GM12872 (cell line): ENCODE results near the gene SLC41A3.

Source experiments
- TF ChIP-seq, protein P1 (sequence below): IDR thresholded peaks from 3 replicates; pipeline ENCODE4 v1.5.1; 2011; ENCODE audit warnings: low read depth, mild to moderate bottlenecking, low read length, moderate library complexity; ENCODE audit not compliant: insufficient read depth

The SLC41A3 gene

DNA sequence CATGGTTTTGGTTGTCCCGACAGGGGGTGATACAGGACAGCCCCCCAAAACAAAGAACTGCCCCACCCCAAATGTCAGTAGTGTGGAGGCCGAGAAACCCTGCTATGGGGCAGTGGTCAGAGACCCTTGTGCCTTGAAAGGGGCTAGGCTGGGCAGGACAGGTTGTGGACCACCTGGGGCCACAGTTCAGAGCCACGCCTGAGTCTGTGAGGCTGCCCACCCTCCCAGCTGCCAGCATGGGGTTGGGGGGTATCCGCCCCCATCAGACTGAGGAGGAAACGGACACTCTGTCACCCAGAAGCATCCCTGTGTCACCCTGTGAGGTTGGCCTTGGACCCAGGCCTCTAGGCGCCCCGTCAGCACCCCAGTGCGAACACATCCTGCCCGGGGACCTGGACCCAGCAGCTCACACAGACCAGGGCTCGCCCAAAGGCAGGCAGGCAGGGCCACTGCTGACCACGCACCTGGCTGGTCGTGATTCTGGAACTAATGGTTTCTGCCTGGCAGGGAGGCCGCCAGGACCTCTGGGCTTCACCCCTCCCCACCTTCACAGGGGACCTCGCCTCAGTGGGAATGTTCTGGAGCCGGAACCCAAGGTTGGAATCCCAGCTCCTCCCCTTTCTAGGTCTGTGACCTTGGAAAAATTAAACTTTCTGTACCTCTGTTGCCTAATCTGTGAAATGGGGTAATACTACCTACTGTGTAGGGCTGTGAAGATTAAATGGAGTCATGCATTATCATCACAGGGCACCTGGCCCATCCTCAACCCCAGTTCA is 1.4 kb downstream of the SLC41A3 start:
- TF ChIP-seq, protein P1, sequence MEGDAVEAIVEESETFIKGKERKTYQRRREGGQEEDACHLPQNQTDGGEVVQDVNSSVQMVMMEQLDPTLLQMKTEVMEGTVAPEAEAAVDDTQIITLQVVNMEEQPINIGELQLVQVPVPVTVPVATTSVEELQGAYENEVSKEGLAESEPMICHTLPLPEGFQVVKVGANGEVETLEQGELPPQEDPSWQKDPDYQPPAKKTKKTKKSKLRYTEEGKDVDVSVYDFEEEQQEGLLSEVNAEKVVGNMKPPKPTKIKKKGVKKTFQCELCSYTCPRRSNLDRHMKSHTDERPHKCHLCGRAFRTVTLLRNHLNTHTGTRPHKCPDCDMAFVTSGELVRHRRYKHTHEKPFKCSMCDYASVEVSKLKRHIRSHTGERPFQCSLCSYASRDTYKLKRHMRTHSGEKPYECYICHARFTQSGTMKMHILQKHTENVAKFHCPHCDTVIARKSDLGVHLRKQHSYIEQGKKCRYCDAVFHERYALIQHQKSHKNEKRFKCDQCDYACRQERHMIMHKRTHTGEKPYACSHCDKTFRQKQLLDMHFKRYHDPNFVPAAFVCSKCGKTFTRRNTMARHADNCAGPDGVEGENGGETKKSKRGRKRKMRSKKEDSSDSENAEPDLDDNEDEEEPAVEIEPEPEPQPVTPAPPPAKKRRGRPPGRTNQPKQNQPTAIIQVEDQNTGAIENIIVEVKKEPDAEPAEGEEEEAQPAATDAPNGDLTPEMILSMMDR, result no peak

DNA sequence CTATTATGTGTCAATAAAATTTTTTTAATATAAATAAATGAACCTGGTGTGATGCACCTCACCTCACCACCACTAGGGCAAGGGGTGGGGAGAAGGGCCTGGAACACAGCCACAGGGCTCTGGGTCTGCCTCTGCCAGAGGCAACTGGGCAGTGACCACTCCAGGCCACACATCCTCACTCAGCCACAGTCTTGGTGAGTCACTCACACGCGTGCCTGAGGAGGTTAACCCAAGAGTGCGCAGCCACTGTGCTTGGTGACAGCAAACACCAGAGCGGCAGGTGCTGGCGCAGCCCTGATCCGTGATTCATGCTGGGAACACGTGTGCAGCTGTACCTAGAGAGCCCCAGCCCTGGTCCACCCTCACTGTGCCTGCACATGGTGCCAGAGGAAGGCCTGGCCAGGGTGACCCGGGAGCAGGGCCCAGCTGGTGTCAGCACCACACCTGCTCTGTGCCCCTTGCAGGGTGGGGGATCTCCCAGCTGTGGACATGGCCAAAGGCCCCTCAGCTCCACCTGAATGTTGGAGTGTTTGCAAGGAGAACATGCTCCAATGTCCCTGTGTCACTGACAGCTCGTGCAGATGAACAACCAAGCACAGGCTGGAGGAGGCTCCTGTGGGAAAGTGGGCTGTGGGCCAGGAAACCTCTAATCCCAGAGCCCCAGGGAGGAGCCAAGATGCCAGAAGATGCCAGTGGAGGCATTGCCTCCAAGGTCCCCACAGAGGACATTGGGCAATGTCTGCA is 2.1 kb downstream of the SLC41A3 start:
- TF ChIP-seq, protein P1, result peak; percentile 49; the same call in 2 of the 3 replicates

DNA sequence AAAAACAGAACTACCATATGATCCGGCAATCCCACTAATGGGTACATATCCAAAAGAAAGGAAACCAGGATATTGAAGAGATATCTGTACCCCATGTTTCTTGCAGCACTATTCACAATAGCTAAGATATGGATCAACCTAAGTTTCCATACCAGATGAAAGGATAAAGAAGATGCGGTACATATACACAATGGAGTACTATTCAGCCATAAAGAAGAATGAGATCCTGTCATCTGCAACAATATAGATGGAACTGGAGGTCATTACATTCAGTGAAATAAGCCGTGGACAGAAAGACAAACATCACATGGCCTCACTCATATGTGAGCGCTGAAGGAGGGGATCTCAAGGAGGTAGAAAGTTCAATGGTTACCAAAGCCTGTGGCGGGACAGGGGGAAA is 3.0 kb downstream of the SLC41A3 start:
- TF ChIP-seq, protein P1, result no peak

DNA sequence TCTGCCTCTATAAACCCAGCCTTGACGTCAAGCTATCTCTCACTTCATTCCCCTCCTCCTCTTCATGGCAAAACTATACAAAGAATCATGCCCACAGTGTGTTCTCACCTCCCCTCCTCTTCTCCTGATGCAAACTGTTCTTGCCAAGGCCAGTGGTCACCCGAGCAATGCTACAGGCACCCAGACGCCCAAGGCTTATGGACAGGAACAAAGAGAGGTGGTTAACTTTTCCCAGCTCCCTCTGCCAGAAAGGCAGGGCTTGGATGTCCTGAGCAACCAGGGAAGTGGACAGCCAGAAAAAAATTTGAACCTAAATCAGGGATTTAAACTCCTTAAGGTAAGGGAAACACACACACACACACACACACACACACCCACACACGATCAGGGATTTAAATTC is 5.1 kb downstream of the SLC41A3 start:
- TF ChIP-seq, protein P1, result no peak

DNA sequence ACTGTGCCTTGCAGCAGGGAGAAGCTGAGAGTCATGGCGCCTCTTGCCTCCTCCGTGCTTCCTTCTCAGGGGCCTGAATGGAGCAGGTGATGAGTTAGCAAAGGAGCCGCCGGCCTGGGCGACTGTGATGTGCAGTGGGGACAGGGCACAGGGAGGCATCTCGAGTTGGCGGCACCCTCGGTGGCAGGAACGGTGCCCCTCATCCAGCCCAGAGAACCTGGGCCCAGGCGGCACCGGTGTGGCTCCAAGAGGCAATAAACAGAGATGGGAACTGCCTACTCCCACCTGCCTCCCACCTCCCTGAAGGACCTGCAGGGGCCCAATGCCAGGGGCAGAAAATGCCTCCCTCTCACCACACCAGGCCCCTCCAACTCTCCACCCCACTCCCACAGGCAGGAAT is 6.2 kb downstream of the SLC41A3 start:
- TF ChIP-seq, protein P1, result no peak

DNA sequence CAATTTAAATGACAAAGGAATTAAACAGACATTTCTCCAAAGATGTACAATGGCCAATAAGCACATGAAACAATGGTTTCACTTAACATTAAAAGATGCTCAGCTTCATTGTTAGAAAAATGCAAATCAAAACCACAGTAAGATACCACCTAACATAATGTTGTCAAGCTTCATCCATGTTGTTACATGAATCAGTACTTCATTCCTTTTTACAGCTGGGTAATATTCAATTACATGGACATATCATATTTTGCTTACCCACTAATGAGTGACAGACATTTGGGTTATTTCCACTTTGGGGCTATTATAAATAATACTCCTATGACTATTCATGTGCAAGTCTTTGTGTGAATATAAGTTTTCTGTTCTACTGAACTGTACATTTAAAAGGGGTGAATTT is 7.8 kb downstream of the SLC41A3 start:
- TF ChIP-seq, protein P1, result no peak

DNA sequence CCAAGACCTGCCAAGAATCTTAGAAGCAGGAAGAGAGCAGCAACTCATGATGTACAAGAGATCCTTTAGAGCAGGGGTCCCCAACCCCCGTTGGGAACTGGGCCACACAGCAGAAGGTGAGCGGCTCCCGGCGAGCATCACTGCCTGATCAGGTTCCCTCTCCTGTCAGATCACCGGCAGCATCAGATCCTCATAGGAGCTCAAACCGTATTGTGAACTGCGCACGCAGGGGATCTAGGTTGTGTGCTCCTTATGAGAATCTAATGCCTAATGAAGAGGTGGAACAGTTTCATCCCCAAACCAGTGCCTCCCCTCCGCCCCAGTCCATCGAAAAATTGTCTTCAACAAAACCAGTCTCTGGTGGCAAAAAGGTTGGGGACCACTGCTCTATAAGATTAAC is 13.8 kb downstream of the SLC41A3 start:
- TF ChIP-seq, protein P1, result no peak
